CD4-positive, alpha-beta T cell treated with Interleukin-17A for 4 hours (primary cell): ENCODE results near the gene RPS21.

ENCODE experiments used
- DNase-seq: peaks from one replicate; pipeline ENCODE4 v3.0.0-alpha.2; 2020; ENCODE audit warnings: mixed read lengths

Gene RPS21

GRCh38 chr20:62386383-62387218, at the start of gene RPS21:
RPS21 (plus strand) TSS chr20:62387103; CDS start chr20:62387339, 236 bp downstream.
- DNase-seq, result peak; percentile 95

- no peak for DNase-seq
These were observed 49.2 kb upstream of the RPS21 start for GRCh38 chr20:62337558-62338293.

GRCh38 chr20:62338294-62338620, 48.6 kb upstream of the RPS21 start:
- no peak for DNase-seq

GRCh38 chr20:62339647-62340062, 47.2 kb upstream of the RPS21 start:
- DNase-seq, result no peak

- no peak for DNase-seq
These were observed 44.0 kb upstream of the RPS21 start for GRCh38 chr20:62342910-62343309.

GRCh38 chr20:62344092-62344491, 42.8 kb upstream of the RPS21 start:
- no peak for DNase-seq

- no peak for DNase-seq
These were observed 42.1 kb upstream of the RPS21 start for GRCh38 chr20:62344782-62345181.

- DNase-seq, result no peak
These were observed 41.1 kb upstream of the RPS21 start for GRCh38 chr20:62345681-62346370.

- DNase-seq, result no peak
These were observed 40.3 kb upstream of the RPS21 start for GRCh38 chr20:62346398-62347150.

- no peak for DNase-seq
These were observed 39.8 kb upstream of the RPS21 start for GRCh38 chr20:62347151-62347404.

- DNase-seq, result no peak
These were observed 39.5 kb upstream of the RPS21 start for GRCh38 chr20:62347445-62347844.

- no peak for DNase-seq
These were observed 38.3 kb upstream of the RPS21 start for GRCh38 chr20:62348604-62349003.

GRCh38 chr20:62349556-62350097, 37.3 kb upstream of the RPS21 start:
- no peak for DNase-seq

- no peak for DNase-seq
These were observed 36.7 kb upstream of the RPS21 start for GRCh38 chr20:62350098-62350628.

GRCh38 chr20:62350629-62351422, 36.1 kb upstream of the RPS21 start:
- DNase-seq, result no peak

- no peak for DNase-seq
These were observed 35.2 kb upstream of the RPS21 start for GRCh38 chr20:62351469-62352401.

- no peak for DNase-seq
These were observed 34.3 kb upstream of the RPS21 start for GRCh38 chr20:62352402-62353288.

- DNase-seq, result no peak
These were observed 33.4 kb upstream of the RPS21 start for GRCh38 chr20:62353289-62354030.
